GM12892 (cell line): ENCODE data around the gene IL10.

Experiments used
- POLR2A ChIP-seq: IDR thresholded peaks from 2 replicates; pipeline ENCODE4 v1.6.1; 2011; ENCODE audit warnings: low read depth, low read length, control low read depth
- POLR2AphosphoS5 ChIP-seq: IDR thresholded peaks from 2 replicates; pipeline ENCODE4 v1.6.1; 2011; ENCODE audit warnings: low read depth, low read length, control low read depth
- TAF1 ChIP-seq: IDR thresholded peaks from 2 replicates; pipeline ENCODE4 v1.6.1; 2011; ENCODE audit warnings: low read depth, mild to moderate bottlenecking, control low read depth, low read length, borderline replicate concordance

DNA sequence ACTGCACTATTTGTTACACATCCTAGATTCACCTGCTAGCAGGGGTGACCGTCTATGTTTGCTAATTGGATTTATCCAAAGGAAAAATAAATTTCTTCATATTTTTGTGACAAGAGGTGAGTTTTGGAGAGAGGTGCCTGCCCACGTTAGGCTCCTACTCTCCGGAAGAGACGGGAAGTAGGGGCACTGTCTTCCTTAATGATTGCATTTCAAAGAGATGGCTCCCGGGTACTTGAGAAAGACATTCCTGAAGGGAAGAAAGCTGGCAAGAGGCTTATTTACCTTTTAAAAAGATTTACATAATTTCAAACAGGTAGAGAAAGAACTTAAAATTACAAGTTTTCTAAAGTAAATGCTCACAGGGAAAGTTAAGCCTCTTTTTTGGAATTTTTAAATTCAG lies 20.4 kb downstream of the IL10 start:
- TF ChIP-seq POLR2A = no peak
- no peak for TF ChIP-seq POLR2AphosphoS5
- TF ChIP-seq TAF1 = no peak
